Fibroblast of villous mesenchyme (primary cell): ENCODE measurements around the gene GCNT4. TPM values are rescaled to one million over a fixed set of nuclear protein-coding genes. Genes with fewer than 3 reads are reported as not detected.

Source experiments
- DNase-seq: peaks from one replicate; pipeline ENCODE4 v3.0.0-alpha.2; 2010; ENCODE audit warnings: low read depth
- H3K4me3 ChIP-seq: 2 replicates; pipeline ENCODE4 v1.5.1; 2011; ENCODE audit warnings: low read depth, mild to moderate bottlenecking, low read length
- total RNA-seq: library from RNA; depleted of rRNA; stranded (reverse); fragments of >200 nt; gene quantifications from 2 replicates; pipeline ENCODE4 v1.2.3, GENCODE V29; 2012
- TF ChIP-seq, protein P1 (sequence below): IDR thresholded peaks from 2 replicates; pipeline ENCODE4 v1.5.1; 2012; ENCODE audit warnings: low read depth, mild to moderate bottlenecking, low read length; ENCODE audit not compliant: insufficient read depth

GCNT4 gene
- total RNA-seq, 1 donor: 46.2 TPM

DNA sequence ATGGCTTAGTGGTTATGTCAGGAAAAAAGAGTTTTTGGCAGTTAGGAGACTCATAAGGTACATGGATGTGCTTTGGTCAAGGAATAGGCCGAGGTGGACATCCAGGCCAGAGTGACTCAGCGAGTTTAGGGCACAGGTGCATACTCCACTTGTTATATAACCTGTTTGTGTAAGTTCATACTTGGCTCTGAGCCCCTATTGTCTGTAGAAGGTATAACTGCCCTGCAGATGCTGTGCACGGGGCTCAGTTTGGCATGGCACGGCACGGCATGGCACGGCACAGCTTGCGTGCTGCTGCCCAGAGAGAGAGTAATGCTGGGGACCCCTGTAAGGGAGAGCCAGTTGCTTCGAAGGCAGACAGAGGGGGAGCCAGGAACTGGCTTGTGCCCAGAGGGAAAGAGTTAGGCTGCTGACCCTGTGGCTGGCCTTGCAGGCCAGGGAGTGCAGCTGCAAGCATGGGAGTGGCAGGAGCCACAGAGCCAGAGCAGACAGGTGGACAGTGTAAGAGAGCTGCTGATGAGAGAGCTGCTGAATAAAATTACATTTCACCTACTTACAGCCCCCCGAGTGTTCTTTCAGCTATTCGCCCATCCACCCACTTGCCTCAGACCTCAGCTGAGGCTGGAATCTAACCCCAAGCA is 32.2 kb downstream of the GCNT4 start:
- TF ChIP-seq, protein P1, sequence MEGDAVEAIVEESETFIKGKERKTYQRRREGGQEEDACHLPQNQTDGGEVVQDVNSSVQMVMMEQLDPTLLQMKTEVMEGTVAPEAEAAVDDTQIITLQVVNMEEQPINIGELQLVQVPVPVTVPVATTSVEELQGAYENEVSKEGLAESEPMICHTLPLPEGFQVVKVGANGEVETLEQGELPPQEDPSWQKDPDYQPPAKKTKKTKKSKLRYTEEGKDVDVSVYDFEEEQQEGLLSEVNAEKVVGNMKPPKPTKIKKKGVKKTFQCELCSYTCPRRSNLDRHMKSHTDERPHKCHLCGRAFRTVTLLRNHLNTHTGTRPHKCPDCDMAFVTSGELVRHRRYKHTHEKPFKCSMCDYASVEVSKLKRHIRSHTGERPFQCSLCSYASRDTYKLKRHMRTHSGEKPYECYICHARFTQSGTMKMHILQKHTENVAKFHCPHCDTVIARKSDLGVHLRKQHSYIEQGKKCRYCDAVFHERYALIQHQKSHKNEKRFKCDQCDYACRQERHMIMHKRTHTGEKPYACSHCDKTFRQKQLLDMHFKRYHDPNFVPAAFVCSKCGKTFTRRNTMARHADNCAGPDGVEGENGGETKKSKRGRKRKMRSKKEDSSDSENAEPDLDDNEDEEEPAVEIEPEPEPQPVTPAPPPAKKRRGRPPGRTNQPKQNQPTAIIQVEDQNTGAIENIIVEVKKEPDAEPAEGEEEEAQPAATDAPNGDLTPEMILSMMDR: no peak
- DNase-seq: no peak
- no peak overlapping the region for H3K4me3 ChIP-seq

DNA sequence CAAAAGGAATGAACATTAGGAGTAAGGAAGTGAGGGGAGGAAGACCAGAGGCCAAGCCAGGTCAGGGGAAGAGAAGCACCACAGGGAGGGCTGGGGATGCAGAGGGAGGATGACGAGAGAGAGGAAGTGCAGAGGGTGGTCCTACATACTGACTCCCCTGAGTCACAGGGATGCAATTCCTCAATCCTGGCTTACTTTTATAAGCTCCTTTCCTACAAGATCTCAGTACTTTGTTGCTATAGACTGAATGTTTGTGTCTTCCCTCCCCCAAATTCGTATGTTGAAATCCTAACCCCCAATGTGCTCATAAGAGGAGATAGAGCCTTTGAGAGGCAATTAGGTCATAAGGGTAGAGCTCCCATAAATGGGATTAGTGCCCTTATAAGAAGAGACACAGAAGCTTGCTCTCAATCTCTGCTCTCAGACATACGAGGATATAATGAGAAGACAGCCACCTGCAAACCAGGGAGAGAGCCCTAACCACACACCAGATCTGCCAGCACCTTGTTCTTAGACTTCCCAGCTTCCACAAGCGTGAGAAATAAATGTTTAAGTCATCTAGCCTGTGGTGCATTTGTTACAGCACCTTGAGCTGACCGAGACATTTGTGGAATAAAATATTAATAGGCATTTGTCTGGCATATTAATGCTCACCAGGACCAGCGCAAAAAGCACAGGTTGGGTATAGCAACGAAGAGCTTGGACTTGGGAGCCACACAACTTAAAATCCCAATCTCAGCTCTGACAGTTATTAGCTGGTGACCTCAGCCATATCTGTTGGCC is 33.4 kb downstream of the GCNT4 start:
- peak; percentile 20 for DNase-seq
- TF ChIP-seq, protein P1: no peak
- H3K4me3 ChIP-seq: no peak overlapping the region

DNA sequence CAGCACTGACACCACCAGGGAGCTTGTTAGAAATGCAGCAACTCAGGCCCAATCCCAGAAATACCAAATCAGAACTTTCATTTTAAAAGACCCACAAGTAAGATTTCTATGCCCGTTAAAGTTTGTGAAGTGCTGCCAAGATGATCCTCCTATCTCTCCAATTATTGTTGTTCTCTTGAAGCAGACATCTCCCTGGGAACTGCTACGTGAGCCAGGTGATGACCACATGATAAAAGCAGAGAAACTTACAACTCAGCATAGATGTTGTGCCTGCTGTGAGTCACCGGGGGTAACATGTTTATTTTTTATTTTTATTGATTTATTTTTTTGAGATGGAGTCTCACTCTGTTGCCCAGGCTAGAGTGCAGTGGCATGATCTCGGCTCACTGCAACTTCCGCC is 34.4 kb downstream of the GCNT4 start:
- DNase-seq: no peak
- H3K4me3 ChIP-seq: no peak overlapping the region
- TF ChIP-seq, protein P1: no peak

DNA sequence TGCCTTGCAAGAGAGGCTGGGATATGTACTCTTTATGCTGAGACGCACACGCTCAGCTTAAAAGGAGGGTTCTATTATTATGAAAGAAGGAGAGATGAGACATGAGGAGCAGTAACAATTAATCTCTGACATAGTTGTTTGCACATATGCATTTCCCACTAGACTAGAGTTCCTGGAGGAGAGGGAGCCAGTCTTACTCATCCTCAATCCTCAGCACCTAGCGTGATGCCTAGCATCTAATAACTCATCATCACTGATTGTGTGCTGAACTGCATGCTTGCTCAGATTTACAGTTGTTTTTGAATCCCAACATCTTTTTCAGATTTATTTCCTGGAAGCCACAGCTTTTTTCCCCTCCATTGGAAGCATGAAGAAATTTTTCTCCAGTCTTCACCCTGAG is 35.5 kb downstream of the GCNT4 start:
- no peak for DNase-seq
- TF ChIP-seq, protein P1: no peak
- no peak overlapping the region for H3K4me3 ChIP-seq

DNA sequence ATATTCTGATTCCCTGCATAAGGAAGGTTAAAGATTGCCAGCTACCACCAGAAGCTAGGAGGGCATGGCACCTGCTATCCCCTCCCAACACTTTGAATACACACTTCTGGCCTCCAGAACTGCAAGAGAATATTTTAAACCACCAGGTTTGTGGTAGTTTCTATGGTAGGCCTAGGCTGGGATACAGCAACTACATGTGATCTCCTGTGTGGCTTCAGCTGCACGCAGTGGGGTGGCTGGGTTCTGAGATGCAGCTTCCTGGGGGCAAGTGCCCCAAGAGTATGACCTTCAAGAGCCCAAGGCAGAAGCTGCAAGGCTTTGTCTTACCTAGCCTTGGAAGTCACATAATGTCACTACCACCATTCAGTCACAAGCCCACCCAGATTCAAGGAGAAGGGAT is 39.6 kb downstream of the GCNT4 start:
- DNase-seq: no peak
- H3K4me3 ChIP-seq: no peak overlapping the region
- TF ChIP-seq, protein P1: no peak

DNA sequence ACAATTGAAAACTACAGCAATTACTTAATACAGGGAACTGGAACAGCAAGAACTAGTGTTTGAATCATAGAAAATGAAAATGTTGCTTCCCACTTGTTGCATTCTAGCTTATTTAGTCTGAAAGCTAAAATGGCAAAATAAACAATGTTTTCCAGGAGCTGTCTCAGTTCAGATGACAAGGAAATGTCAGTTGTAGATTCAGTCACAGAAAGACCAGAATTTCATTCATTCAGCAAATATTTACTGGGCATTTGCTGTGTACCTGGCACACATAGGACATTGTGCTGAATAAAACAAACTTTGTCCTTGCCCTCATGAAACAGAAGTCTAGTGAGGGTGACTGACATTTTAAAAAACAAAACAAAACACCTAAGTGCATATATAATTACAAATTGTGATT is 41.5 kb downstream of the GCNT4 start:
- no peak overlapping the region for H3K4me3 ChIP-seq
- TF ChIP-seq, protein P1: no peak
- DNase-seq: no peak
